Brain pericyte (primary cell): ENCODE measurements around the gene TUT7.
"Not testable (repeated sequence)": the region's sequence is repeated elsewhere in the genome, so short reads cannot be mapped to it uniquely, and the experiment has no call there.

Experiments used
- DNase-seq: peaks from one replicate; pipeline ENCODE4 v3.0.0-alpha.2; 2012; ENCODE audit warnings: low read depth, low spot score

Gene TUT7

GRCh38 chr9:86354011-86354817, at the start of gene TUT7:
Gene TUT7 (minus strand): TSS chr9:86354410. CDS start chr9:86353199, 1,211 bp downstream.
- DNase-seq: peak; percentile 82

GRCh38 chr9:86402591-86402990, 48.4 kb upstream of the TUT7 start:
- DNase-seq: no peak

GRCh38 chr9:86396412-86396811, 42.2 kb upstream of the TUT7 start:
- no peak for DNase-seq

GRCh38 chr9:86390184-86390583, 36.0 kb upstream of the TUT7 start:
- not testable (repeated sequence) for DNase-seq

- DNase-seq: no peak
These were observed 35.4 kb upstream of the TUT7 start for GRCh38 chr9:86389628-86390027.

GRCh38 chr9:86387376-86387775, 33.2 kb upstream of the TUT7 start:
- DNase-seq: no peak

- not testable (repeated sequence) for DNase-seq
These were observed 28.8 kb upstream of the TUT7 start for GRCh38 chr9:86383000-86383399.

- DNase-seq: no peak
These were observed 21.8 kb upstream of the TUT7 start for GRCh38 chr9:86376016-86376415.

- no peak for DNase-seq
These were observed 15.6 kb upstream of the TUT7 start for GRCh38 chr9:86369810-86370209.

GRCh38 chr9:86368871-86369521, 14.8 kb upstream of the TUT7 start:
- DNase-seq: peak; percentile 5

GRCh38 chr9:86361176-86361575, 7.0 kb upstream of the TUT7 start:
- DNase-seq: no peak

GRCh38 chr9:86359151-86359879, 5.1 kb upstream of the TUT7 start:
- DNase-seq: no peak

GRCh38 chr9:86356871-86357866, 3.0 kb upstream of the TUT7 start:
- DNase-seq: no peak

- no peak for DNase-seq
These were observed 1.6 kb upstream of the TUT7 start for GRCh38 chr9:86355814-86356213.

GRCh38 chr9:86354818-86355309, 654 bp upstream of the TUT7 start:
- DNase-seq: peak; percentile 6

- no peak for DNase-seq
These were observed 577 bp downstream of the TUT7 start for GRCh38 chr9:86353655-86354010.

- no peak for DNase-seq
These were observed 1.7 kb downstream of the TUT7 start for GRCh38 chr9:86352440-86353077.

GRCh38 chr9:86351880-86352279, 2.3 kb downstream of the TUT7 start:
- no peak for DNase-seq

GRCh38 chr9:86350006-86350760, 4.0 kb downstream of the TUT7 start:
- no peak for DNase-seq

GRCh38 chr9:86349271-86349670, 4.9 kb downstream of the TUT7 start:
- no peak for DNase-seq
